HCT116 (cell line): ENCODE results near the gene RPRD1B. TPM values are rescaled to one million over a fixed set of nuclear protein-coding genes. Genes with fewer than 3 reads are reported as not detected.
A peak's percentile ranks its signal among the peaks of the same experiment; 100 is the strongest.

Experiments
- ATAC-seq: fragments of 200-7000 bp; cut with Tn5 transposase; 2 replicates; pipeline ENCODE4 v1.9.1; 2020; ENCODE audit warnings: mild to moderate bottlenecking, moderate library complexity
- BruUV-seq: library from RNA; stranded (reverse); fragments of 400-500 nt; replicated peaks from 2 replicates; lab custom pipeline; 2021; lab: Mats Ljungman, UMichigan
- CTCF ChIA-PET: fragments of 300-600 bp; sonication (Branson Sonifier 250); formaldehyde crosslinking; loops from one replicate; lab custom pipeline; 2021; ENCODE audit warnings: antibody characterized with exemption; lab: Charles Lee
- POLR2A ChIA-PET: fragments of 300-600, 350-600 bp; sonication (Branson Sonifier 250); formaldehyde crosslinking; loops from one replicate; lab custom pipeline; 2021; ENCODE audit warnings: antibody characterized with exemption; lab: Charles Lee
- RAD21 ChIA-PET, 2 experiments: fragments of 300-600 bp; sonication (Branson Sonifier 250); formaldehyde crosslinking; loops; one replicate each; lab custom pipeline; 2023; ENCODE audit warnings: low total read pairs in 2 of 2; ENCODE audit not compliant: uncharacterized antibody in 2 of 2, unreplicated experiment in 2 of 2, low non-redundant PET in 1 of 2; lab: Charles Lee
- DNase-seq: peaks from one replicate; pipeline ENCODE4 v3.0.0-alpha.2; 2010; ENCODE audit warnings: low read depth, low spot score
- H2AFZ ChIP-seq: fragments of 200-600 bp; shearing (Covaris generic), sonication (generic); 2 replicates; pipeline ENCODE4 v1.6.1; 2017; ENCODE audit warnings: low read depth, mixed run types, mixed read lengths, antibody characterized with exemption, low read length; ENCODE audit not compliant: poor library complexity, severe bottlenecking
- H3K27ac ChIP-seq: 2 replicates; pipeline ENCODE4 v1.5.1; 2012; ENCODE audit warnings: low read depth, low read length
- H3K27me3 ChIP-seq: fragments of 200-600 bp; sonication (generic); 2 replicates; pipeline ENCODE4 v1.6.1; 2016; ENCODE audit warnings: mixed run types, low read length, mixed read lengths; ENCODE audit not compliant: insufficient read depth
- H3K36me3 ChIP-seq, 2 experiments: fragments of 200-500 bp in 1 of 2; fragments of 200-600 bp in 1 of 2; sonication (Bioruptor generic) in 1 of 2; sonication (generic) in 1 of 2; 2 replicates each; pipeline versions ENCODE4 v1.5.1 to v1.6.1; 2014 to 2016; ENCODE audit warnings: low read length in 2 of 2, inconsistent platforms in 1 of 2, mixed read lengths in 1 of 2, mixed run types in 1 of 2; ENCODE audit not compliant: insufficient read depth in 2 of 2, control insufficient read depth in 1 of 2
- H3K4me1 ChIP-seq, 2 experiments: fragments of 200-600 bp in 1 of 2; sonication (generic) in 1 of 2; 2 replicates each; pipeline versions ENCODE4 v1.5.1 to v1.6.1; 2012 to 2017; ENCODE audit warnings: low read length in 2 of 2, inconsistent platforms in 1 of 2, mild to moderate bottlenecking in 1 of 2, mixed read lengths in 1 of 2, mixed run types in 1 of 2, moderate library complexity in 1 of 2; ENCODE audit not compliant: insufficient read depth in 2 of 2, control insufficient read depth in 1 of 2
- H3K4me2 ChIP-seq: fragments of 200-600 bp; sonication (generic); 2 replicates; pipeline ENCODE4 v1.6.1; 2017; ENCODE audit warnings: mixed run types, low read length, mixed read lengths
- H3K4me3 ChIP-seq, 2 experiments: fragments of 200-600 bp in 1 of 2; sonication (generic) in 1 of 2; replicated peaks in 1 of 2; 2 replicates each; pipeline ENCODE4 v1.5.1; 2011 to 2016; ENCODE audit warnings: low read length in 2 of 2, control low read depth in 1 of 2, low read depth in 1 of 2, mild to moderate bottlenecking in 1 of 2, mixed read lengths in 1 of 2, mixed run types in 1 of 2
- H3K79me2 ChIP-seq: fragments of 200-600 bp; sonication (generic); 2 replicates; pipeline ENCODE4 v1.6.1; 2017; ENCODE audit warnings: mild to moderate bottlenecking, mixed run types, low read length, moderate library complexity, mixed read lengths; ENCODE audit not compliant: insufficient read depth
- H3K9ac ChIP-seq: fragments of 200-600 bp; sonication (generic); 2 replicates; pipeline ENCODE4 v1.6.1; 2016; ENCODE audit warnings: low read length, mixed read lengths
- H3K9me2 ChIP-seq: fragments of 200-600 bp; sonication (generic), shearing (Covaris generic); 2 replicates; pipeline ENCODE4 v1.6.1; 2017; ENCODE audit warnings: mixed run types, mild to moderate bottlenecking, moderate library complexity; ENCODE audit not compliant: insufficient read depth
- H3K9me3 ChIP-seq, 2 experiments: fragments of 200-500 bp in 1 of 2; fragments of 200-600 bp in 1 of 2; sonication (Bioruptor generic) in 1 of 2; sonication (generic) in 1 of 2; 2 replicates each; pipeline ENCODE4 v1.6.1; 2014 to 2017; ENCODE audit warnings: low read length in 2 of 2, mixed read lengths in 2 of 2, inconsistent platforms in 1 of 2, low read depth in 1 of 2, mild to moderate bottlenecking in 1 of 2, mixed run types in 1 of 2, moderate library complexity in 1 of 2; ENCODE audit not compliant: control insufficient read depth in 1 of 2, insufficient read depth in 1 of 2
- H4K20me1 ChIP-seq: fragments of 200-600 bp; sonication (generic), shearing (Covaris generic); 2 replicates; pipeline ENCODE4 v1.6.1; 2017; ENCODE audit warnings: mixed run types, mild to moderate bottlenecking, moderate library complexity; ENCODE audit not compliant: insufficient read depth
- CBX3 ChIP-seq: IDR thresholded peaks from 2 replicates; pipeline ENCODE4 v1.6.1; 2012; ENCODE audit warnings: low read depth
- EZH2 ChIP-seq: fragments of 200-600 bp; sonication (generic); IDR thresholded peaks from 2 replicates; pipeline ENCODE4 v1.6.1; 2017; ENCODE audit warnings: antibody characterized with exemption, mixed run types
- SIN3A ChIP-seq: IDR thresholded peaks from 2 replicates; pipeline ENCODE4 v1.6.1; 2012; ENCODE audit warnings: low read depth
- ZBTB33 ChIP-seq: IDR thresholded peaks from 2 replicates; pipeline ENCODE4 v1.6.1; 2011; ENCODE audit warnings: mild to moderate bottlenecking, low read length, moderate library complexity; ENCODE audit not compliant: insufficient replicate concordance; ENCODE audit errors: extremely low read depth
- ZNF274 ChIP-seq: fragments of 200-500 bp; sonication (Bioruptor generic); IDR thresholded peaks from 2 replicates; pipeline ENCODE4 v1.6.1; 2014; ENCODE audit warnings: mild to moderate bottlenecking, low read depth, low read length, inconsistent platforms
- intact Hi-C: fragments of 100-400 bp; cut with micrococcal nuclease; formaldehyde crosslinking; loops from 2 replicates; pipeline ENCODE4 v1.10.0; 2022
- total RNA-seq: library from RNA; stranded (reverse); gene quantifications from one replicate; pipeline ENCODE4 v1.2.1, GENCODE V29; 2021; ENCODE audit not compliant: unreplicated experiment
- TF ChIP-seq, protein P1 (sequence below), 3 experiments: fragments of 200-600 bp in 1 of 3; sonication (generic) in 1 of 3; IDR thresholded peaks in 2 of 3; conservative IDR thresholded peaks in 1 of 3; 2 replicates each; pipeline ENCODE4 v1.5.1; 2012 to 2017; ENCODE audit warnings: low read depth in 2 of 3, low read length in 2 of 3, antibody characterized with exemption in 1 of 3, borderline replicate concordance in 1 of 3, control low read depth in 1 of 3, mild to moderate bottlenecking in 1 of 3, mixed read lengths in 1 of 3, mixed run types in 1 of 3, moderate library complexity in 1 of 3; ENCODE audit not compliant: insufficient read depth in 1 of 3
- TF ChIP-seq, protein P2 (sequence below): IDR thresholded peaks from 2 replicates; pipeline ENCODE4 v1.6.1; 2012

RPRD1B gene
- total RNA-seq, 1 experiment from 2014 or later: 30.7 TPM

DNA sequence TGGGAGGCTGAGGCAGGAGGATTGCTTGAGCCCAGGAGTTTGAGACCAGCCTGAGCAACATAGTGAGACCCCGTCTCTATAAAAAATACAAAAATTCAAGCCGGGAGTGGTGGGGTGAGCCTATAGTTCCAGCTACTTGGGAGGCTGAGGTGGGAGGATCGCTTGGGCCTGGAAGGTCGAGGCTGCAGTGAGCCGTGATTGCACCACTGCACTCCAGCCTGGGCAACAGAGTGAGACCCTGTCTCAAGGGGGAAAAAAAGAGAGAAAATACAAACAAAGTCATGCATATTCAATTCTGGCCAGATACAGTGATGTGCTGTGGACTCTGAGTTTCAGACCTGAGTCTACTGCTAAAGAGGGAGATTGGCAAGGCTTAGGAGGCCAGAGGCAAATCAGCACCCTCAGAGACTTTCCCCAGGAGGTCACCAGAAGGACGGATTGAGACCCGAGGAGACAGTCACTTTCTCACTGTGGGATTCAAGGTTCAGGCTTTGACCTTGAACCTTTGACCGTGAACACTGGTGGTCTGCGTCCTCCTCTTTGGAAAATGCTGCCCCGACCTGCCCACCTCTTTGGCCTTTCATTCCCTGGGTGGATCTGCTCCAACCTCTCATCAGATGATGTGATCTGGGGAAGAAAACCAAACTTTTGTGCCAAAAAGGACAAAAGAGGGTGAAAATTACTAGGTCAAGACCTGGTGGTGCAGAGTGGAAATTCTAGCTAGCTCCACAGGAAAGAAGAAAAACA lies 100.3 kb downstream of the RPRD1B start:
- no peak overlapping the region for H2AFZ ChIP-seq
- no peak for ATAC-seq
- H3K27me3 ChIP-seq: no peaks in the 10 kb centered on the region
- ChIA-PET RAD21 (no interaction called here), CTCF (no interaction called here), POLR2A (no interaction called here)
- peak overlapping the region; percentile 3; the same call in 1 of the 2 replicates for H3K27ac ChIP-seq
- no peak overlapping the region for H3K4me3 ChIP-seq
- peaks cover 17 to 19% of the 10 kb centered on the region in 2 experiments for H3K4me1 ChIP-seq
- peak overlapping the region; percentile 27 for H3K4me2 ChIP-seq
- no TSS peak for BruUV-seq
- H3K79me2 ChIP-seq: no peaks in the 10 kb centered on the region
- H3K36me3 ChIP-seq: no peaks in the 10 kb centered on the region
- no peak overlapping the region for H3K9ac ChIP-seq
- TF ChIP-seq SIN3A (no peak), CBX3 (no peak), ZBTB33 (no peak), EZH2 (no peak), ZNF274 (no peak)
- TF ChIP-seq, protein P1, sequence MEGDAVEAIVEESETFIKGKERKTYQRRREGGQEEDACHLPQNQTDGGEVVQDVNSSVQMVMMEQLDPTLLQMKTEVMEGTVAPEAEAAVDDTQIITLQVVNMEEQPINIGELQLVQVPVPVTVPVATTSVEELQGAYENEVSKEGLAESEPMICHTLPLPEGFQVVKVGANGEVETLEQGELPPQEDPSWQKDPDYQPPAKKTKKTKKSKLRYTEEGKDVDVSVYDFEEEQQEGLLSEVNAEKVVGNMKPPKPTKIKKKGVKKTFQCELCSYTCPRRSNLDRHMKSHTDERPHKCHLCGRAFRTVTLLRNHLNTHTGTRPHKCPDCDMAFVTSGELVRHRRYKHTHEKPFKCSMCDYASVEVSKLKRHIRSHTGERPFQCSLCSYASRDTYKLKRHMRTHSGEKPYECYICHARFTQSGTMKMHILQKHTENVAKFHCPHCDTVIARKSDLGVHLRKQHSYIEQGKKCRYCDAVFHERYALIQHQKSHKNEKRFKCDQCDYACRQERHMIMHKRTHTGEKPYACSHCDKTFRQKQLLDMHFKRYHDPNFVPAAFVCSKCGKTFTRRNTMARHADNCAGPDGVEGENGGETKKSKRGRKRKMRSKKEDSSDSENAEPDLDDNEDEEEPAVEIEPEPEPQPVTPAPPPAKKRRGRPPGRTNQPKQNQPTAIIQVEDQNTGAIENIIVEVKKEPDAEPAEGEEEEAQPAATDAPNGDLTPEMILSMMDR (IDR thresholded peaks at IDR 0.05 in 2 of 3, conservative IDR thresholded peaks at IDR 0.05 in 1 of 3; ENCODE audit: borderline replicate concordance in 1 of 3, insufficient read depth in 1 of 3, low read depth in 2 of 3, low read length in 2 of 3): no peak
- TF ChIP-seq, protein P2, sequence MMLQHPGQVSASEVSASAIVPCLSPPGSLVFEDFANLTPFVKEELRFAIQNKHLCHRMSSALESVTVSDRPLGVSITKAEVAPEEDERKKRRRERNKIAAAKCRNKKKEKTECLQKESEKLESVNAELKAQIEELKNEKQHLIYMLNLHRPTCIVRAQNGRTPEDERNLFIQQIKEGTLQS: no peak
- intact Hi-C loops: no loop called here
- H3K9me2 ChIP-seq: no peaks in the 10 kb centered on the region
- H3K9me3 ChIP-seq: no peaks in the 10 kb centered on the region
- no peak for DNase-seq
- no peaks in the 10 kb centered on the region for H4K20me1 ChIP-seq
